Measurements from ENCODE around the gene GPHB5. TPM values are rescaled to one million over a fixed set of nuclear protein-coding genes. Genes with fewer than 3 reads are reported as not detected.

The GPHB5 gene
- total RNA-seq, 6 experiments from 2014 or later: not detected

DNA sequence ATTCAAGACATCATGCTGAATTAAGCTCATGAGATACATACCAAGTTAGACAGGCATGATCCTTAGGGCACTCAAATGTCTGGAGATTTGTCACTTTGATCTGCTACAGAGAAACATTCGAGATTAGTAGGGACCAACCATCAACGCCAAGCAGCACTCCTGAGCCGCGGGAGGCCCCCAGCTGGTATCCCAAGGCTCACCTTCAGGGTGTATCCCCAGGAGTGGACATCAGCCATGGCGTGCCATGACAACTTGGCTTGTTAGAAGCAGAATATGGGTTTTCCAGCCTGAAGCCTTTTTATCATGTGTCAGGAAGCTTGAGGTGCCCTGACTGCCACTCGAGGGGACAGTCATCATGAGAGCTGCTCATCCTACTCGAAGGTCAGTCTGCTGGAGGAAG is 39.1 kb upstream of the GPHB5 start:
- no peaks in the 10 kb centered on the region for H3K4me1 ChIP-seq
- no peaks in the 10 kb centered on the region for H3K9me3 ChIP-seq
- no peak for TF ChIP-seq CTCF (IDR thresholded peaks at IDR 0.05)
- TF ChIP-seq POLR2A (IDR thresholded peaks at IDR 0.05): no peak
- ATAC-seq: no peak
- no peaks in the 10 kb centered on the region for H3K27me3 ChIP-seq
- no CpG with 5 or more reads among the region's 7 CpGs for WGBS (ENCODE audit: insufficient coverage, low coverage, low lambda C conversion rate, missing lambda C conversion rate)
- intact Hi-C loops (cut with DNase I): no loop called here
- no peak overlapping the region for H3K4me3 ChIP-seq
- no peaks in the 10 kb centered on the region for H3K36me3 ChIP-seq
- no peak overlapping the region for H3K27ac ChIP-seq
- no peak for DNase-seq

- TF ChIP-seq POLR2A (IDR thresholded peaks at IDR 0.05) (no peak), CTCF (IDR thresholded peaks at IDR 0.05) (no peak)
- H3K4me1 ChIP-seq: no peaks in the 10 kb centered on the region
- H3K27ac ChIP-seq: no peak overlapping the region
- H3K9me3 ChIP-seq: no peaks in the 10 kb centered on the region
- no peaks in the 10 kb centered on the region for H3K36me3 ChIP-seq
- 57% methylated on average over 3 of the region's 3 CpGs for WGBS (ENCODE audit: insufficient coverage, low coverage, low lambda C conversion rate, missing lambda C conversion rate)
- ATAC-seq (no peak), DNase-seq (no peak)
- no peaks in the 10 kb centered on the region for H3K27me3 ChIP-seq
- H3K4me3 ChIP-seq: no peak overlapping the region
- intact Hi-C loops (cut with DNase I): no loop called here
These were observed 27.1 kb upstream of the GPHB5 start for GRCh38 chr14:63345826-63346225.

- no peak for TF ChIP-seq CTCF (IDR thresholded peaks at IDR 0.05)
- no peak for TF ChIP-seq POLR2A (IDR thresholded peaks at IDR 0.05)
- intact Hi-C loops (cut with DNase I): no loop called here
- WGBS (ENCODE audit: insufficient coverage, low coverage, low lambda C conversion rate, missing lambda C conversion rate): 3% methylated on average over 3 of the region's 4 CpGs
These were observed 25.6 kb upstream of the GPHB5 start for GRCh38 chr14:63344336-63344735.

GRCh38 chr14:63343878-63344277 is 25.1 kb upstream of the GPHB5 start:
- 92% methylated on average over 1 of the region's 1 CpG for WGBS (ENCODE audit: insufficient coverage, low coverage, low lambda C conversion rate, missing lambda C conversion rate)
- TF ChIP-seq POLR2A (IDR thresholded peaks at IDR 0.05) (no peak), CTCF (IDR thresholded peaks at IDR 0.05) (no peak)
- no peak for DNase-seq
- no peaks in the 10 kb centered on the region for H3K27me3 ChIP-seq
- ATAC-seq: no peak
- no peak overlapping the region for H3K27ac ChIP-seq
- H3K4me1 ChIP-seq: no peaks in the 10 kb centered on the region
- intact Hi-C loops (cut with DNase I): no loop called here
- no peak overlapping the region for H3K4me3 ChIP-seq
- H3K9me3 ChIP-seq: no peaks in the 10 kb centered on the region
- no peaks in the 10 kb centered on the region for H3K36me3 ChIP-seq

More at GRCh38 chr14:63344336-63344735, 25.6 kb upstream of the GPHB5 start:
- Histone ChIP-seq H3K36me3 (no peaks in the 10 kb centered on the region), H3K4me3 (no peak overlapping the region), H3K27me3 (no peaks in the 10 kb centered on the region), H3K4me1 (no peaks in the 10 kb centered on the region), H3K27ac (no peak overlapping the region), H3K9me3 (no peaks in the 10 kb centered on the region)
- ATAC-seq: no peak
- no peak for DNase-seq

- H3K27me3 ChIP-seq: no peaks in the 10 kb centered on the region
- no peaks in the 10 kb centered on the region for H3K4me1 ChIP-seq
- H3K36me3 ChIP-seq: no peaks in the 10 kb centered on the region
- ATAC-seq (peak in 2 of 4 donors; percentile 30 to 51), DNase-seq (no peak)
- intact Hi-C loops (cut with DNase I): no loop called here
- no peaks in the 10 kb centered on the region for H3K9me3 ChIP-seq
- no peak overlapping the region for H3K4me3 ChIP-seq
- H3K27ac ChIP-seq: no peak overlapping the region
- TF ChIP-seq CTCF (IDR thresholded peaks at IDR 0.05) (no peak), POLR2A (IDR thresholded peaks at IDR 0.05) (no peak)
- 39% methylated on average over 7 of the region's 7 CpGs for WGBS (ENCODE audit: insufficient coverage, low coverage, low lambda C conversion rate, missing lambda C conversion rate)
These were observed 23.6 kb upstream of the GPHB5 start for GRCh38 chr14:63342371-63342770.

Data from right lobe of liver (tissue), 6 donors.